H1 (cell line): ENCODE measurements around the gene GPRC5D. TPM values are rescaled to one million over a fixed set of nuclear protein-coding genes. Genes with fewer than 3 reads are reported as not detected.

Experiments
- CTCF ChIA-PET: fragments of 300-600 bp; sonication (Branson Sonifier 250); formaldehyde crosslinking; loops from one replicate; lab custom pipeline; 2021; ENCODE audit not compliant: partially characterized antibody; lab: Charles Lee
- POLR2A ChIA-PET: fragments of 300-600 bp; sonication (Branson Sonifier 250); formaldehyde crosslinking; loops from one replicate; lab custom pipeline; 2021; ENCODE audit warnings: inconsistent platforms; ENCODE audit not compliant: partially characterized antibody; lab: Charles Lee
- DNase-seq, 2 experiments: peaks; one replicate each; pipeline versions ENCODE4 v3.0.0 to v3.0.0-alpha.2; 2010 to 2022; ENCODE audit warnings: low spot score in 2 of 2, low read depth in 1 of 2, mixed read lengths in 1 of 2
- FAIRE-seq: peaks from 2 replicates; lab custom pipeline; 2011; peaks lifted over from hg19 to GRCh38; lab: Jason Lieb, UNC
- H2AFZ ChIP-seq: 2 replicates; pipeline ENCODE4 v1.8.1; 2012; ENCODE audit warnings: low read length, inconsistent platforms
- H2AK5ac ChIP-seq: 2 replicates; pipeline ENCODE4 v1.6.1; 2013; ENCODE audit warnings: low read depth, low read length
- H2BK120ac ChIP-seq: replicated peaks from 2 replicates; pipeline ENCODE3; 2013; ENCODE audit warnings: low read depth, low read length, inconsistent platforms
- H2BK12ac ChIP-seq: 2 replicates; pipeline ENCODE4 v1.6.1; 2013; ENCODE audit warnings: low read depth, low read length
- H2BK15ac ChIP-seq: 2 replicates; pipeline ENCODE4 v1.6.1; 2013; ENCODE audit warnings: low read length
- H2BK20ac ChIP-seq: 2 replicates; pipeline ENCODE4 v1.6.1; 2013; ENCODE audit warnings: low read length
- H2BK5ac ChIP-seq: 2 replicates; pipeline ENCODE4 v1.6.1; 2013; ENCODE audit warnings: low read depth, low read length
- H3K14ac ChIP-seq: 2 replicates; pipeline ENCODE4 v1.6.1; 2013; ENCODE audit warnings: inconsistent platforms; ENCODE audit not compliant: insufficient read length
- H3K18ac ChIP-seq: 2 replicates; pipeline ENCODE4 v1.6.1; 2013; ENCODE audit warnings: low read length; ENCODE audit errors: extremely low read depth
- H3K23ac ChIP-seq: 2 replicates; pipeline ENCODE4 v1.6.1; 2013; ENCODE audit warnings: inconsistent platforms; ENCODE audit not compliant: insufficient read length
- H3K23me2 ChIP-seq: 2 replicates; pipeline ENCODE4 v1.6.1; 2013; ENCODE audit warnings: low read depth, low read length
- H3K27ac ChIP-seq: 2 replicates; pipeline ENCODE4 v1.6.1; 2011; ENCODE audit warnings: low read depth, low read length, inconsistent platforms
- H3K27me3 ChIP-seq, 4 experiments: replicated peaks in 1 of 4; 1 replicate in 1 of 4; 2 replicates in 3 of 4; pipeline versions ENCODE4 v1.6.1 to v1.8.1; 2011 to 2013; ENCODE audit warnings: low read length in 3 of 4, mild to moderate bottlenecking in 3 of 4, inconsistent platforms in 2 of 4, mixed read lengths in 2 of 4, moderate library complexity in 1 of 4; ENCODE audit not compliant: control insufficient read depth in 3 of 4, insufficient read depth in 3 of 4; ENCODE audit errors: extremely low read depth in 1 of 4
- H3K36me3 ChIP-seq, 4 experiments: 2 replicates each; pipeline versions ENCODE4 v1.6.1 to v1.8.1; 2011 to 2013; ENCODE audit warnings: mild to moderate bottlenecking in 4 of 4, low read length in 3 of 4, moderate library complexity in 2 of 4, control low read depth in 1 of 4, inconsistent platforms in 1 of 4; ENCODE audit not compliant: insufficient read depth in 4 of 4, control insufficient read depth in 2 of 4
- H3K4ac ChIP-seq: replicated peaks from 2 replicates; pipeline ENCODE3; 2013; ENCODE audit warnings: low read length, low read depth, mixed read lengths, inconsistent platforms; ENCODE audit not compliant: insufficient read length
- H3K4me1 ChIP-seq, 4 experiments: replicated peaks in 1 of 4; 1 replicate in 1 of 4; 2 replicates in 3 of 4; pipeline versions ENCODE4 v1.6.1 to v1.8.1; 2011 to 2013; ENCODE audit warnings: low read length in 3 of 4, inconsistent platforms in 2 of 4, mixed read lengths in 1 of 4; ENCODE audit not compliant: insufficient read depth in 4 of 4, control insufficient read depth in 3 of 4
- H3K4me2 ChIP-seq, 2 experiments: 2 replicates each; pipeline versions ENCODE4 v1.6.1 to v1.8.1; 2011 to 2013; ENCODE audit warnings: low read depth in 2 of 2, low read length in 2 of 2, control low read depth in 1 of 2, inconsistent platforms in 1 of 2, mild to moderate bottlenecking in 1 of 2; ENCODE audit not compliant: insufficient read depth in 1 of 2
- H3K4me3 ChIP-seq, 4 experiments: fragments of 200-600, 300-600 bp in 1 of 4; sonication (generic), shearing (Covaris generic), sonication (Bioruptor Twin) in 1 of 4; 2 replicates each; pipeline versions ENCODE4 v1.5.1 to v1.8.1; 2011 to 2016; ENCODE audit warnings: low read length in 4 of 4, low read depth in 3 of 4, control low read depth in 2 of 4, inconsistent platforms in 2 of 4, mild to moderate bottlenecking in 2 of 4, mixed read lengths in 1 of 4, moderate library complexity in 1 of 4; ENCODE audit not compliant: insufficient read depth in 2 of 4; ENCODE audit errors: extremely low read depth in 1 of 4
- H3K56ac ChIP-seq: replicated peaks from 2 replicates; pipeline ENCODE3; 2013; ENCODE audit warnings: low read depth, mild to moderate bottlenecking, mixed read lengths, low read length, inconsistent platforms; ENCODE audit not compliant: insufficient read length
- H3K79me1 ChIP-seq: 2 replicates; pipeline ENCODE4 v1.6.1; 2013; ENCODE audit warnings: low read depth, low read length, control low read depth
- H3K79me2 ChIP-seq, 2 experiments: 2 replicates each; pipeline versions ENCODE4 v1.6.1 to v1.8.1; 2012 to 2013; ENCODE audit warnings: low read length in 2 of 2, mild to moderate bottlenecking in 2 of 2, inconsistent platforms in 1 of 2; ENCODE audit not compliant: insufficient read depth in 2 of 2, control insufficient read depth in 1 of 2
- H3K9ac ChIP-seq, 4 experiments: replicated peaks in 1 of 4; 1 replicate in 1 of 4; 2 replicates in 3 of 4; pipeline versions ENCODE4 v1.6.1 to v1.8.1; 2011 to 2013; ENCODE audit warnings: low read depth in 3 of 4, low read length in 3 of 4, control low read depth in 2 of 4, mild to moderate bottlenecking in 2 of 4, moderate library complexity in 2 of 4, inconsistent platforms in 1 of 4; ENCODE audit errors: extremely low read depth in 1 of 4
- H3K9me3 ChIP-seq, 2 experiments: 2 replicates each; pipeline versions ENCODE4 v1.6.1 to v1.8.1; 2012 to 2013; ENCODE audit warnings: mild to moderate bottlenecking in 2 of 2, moderate library complexity in 2 of 2, control low read depth in 1 of 2, inconsistent platforms in 1 of 2, low read depth in 1 of 2, low read length in 1 of 2, mixed read lengths in 1 of 2; ENCODE audit not compliant: insufficient read depth in 2 of 2
- H4K20me1 ChIP-seq, 2 experiments: replicated peaks in 1 of 2; 2 replicates each; pipeline versions ENCODE3 to v1.8.1; 2011 to 2013; ENCODE audit warnings: inconsistent platforms in 2 of 2, low read length in 2 of 2, mild to moderate bottlenecking in 1 of 2; ENCODE audit not compliant: insufficient read depth in 2 of 2, control insufficient read depth in 1 of 2
- H4K5ac ChIP-seq: 2 replicates; pipeline ENCODE4 v1.6.1; 2013; ENCODE audit warnings: low read length, low read depth, mixed read lengths, inconsistent platforms; ENCODE audit not compliant: insufficient read length
- H4K8ac ChIP-seq: 2 replicates; pipeline ENCODE4 v1.8.0; 2013; ENCODE audit warnings: mild to moderate bottlenecking, moderate library complexity, low read length, inconsistent platforms; ENCODE audit not compliant: insufficient read depth; ENCODE audit errors: extremely low read depth
- H4K91ac ChIP-seq: replicated peaks from 2 replicates; pipeline ENCODE3; 2013; ENCODE audit warnings: low read length, mixed read lengths, inconsistent platforms; ENCODE audit not compliant: insufficient read length
- CBX8 ChIP-seq: fragments of 300-800, 300-1000 bp; sonication (generic); IDR thresholded peaks from 2 replicates; pipeline ENCODE4 v1.7.1; 2016; ENCODE audit warnings: low read depth, low read length, borderline replicate concordance
- HDAC2 ChIP-seq, 2 experiments: fragments of 300-600 bp in 1 of 2; sonication (generic) in 1 of 2; IDR thresholded peaks; 2 replicates each; pipeline ENCODE4 v1.6.1; 2011 to 2012; ENCODE audit warnings: low read depth in 2 of 2, low read length in 2 of 2, mild to moderate bottlenecking in 2 of 2, moderate library complexity in 2 of 2, borderline replicate concordance in 1 of 2, inconsistent platforms in 1 of 2
- RFX5 ChIP-seq: IDR thresholded peaks from 2 replicates; pipeline ENCODE4 v1.6.1; 2011; ENCODE audit warnings: low read depth, low read length, improper control_type of control experiment, borderline replicate concordance
- RNF2 ChIP-seq: fragments of 200-900, 300-1000 bp; sonication (generic); IDR thresholded peaks from 2 replicates; pipeline ENCODE4 v1.7.1; 2016; ENCODE audit warnings: borderline replicate concordance, low read depth, mild to moderate bottlenecking, antibody characterized with exemption, low read length; ENCODE audit not compliant: poor library complexity, severe bottlenecking; ENCODE audit errors: missing control alignments
- SIN3A ChIP-seq, 2 experiments: IDR thresholded peaks in 1 of 2; conservative IDR thresholded peaks in 1 of 2; 2 replicates each; pipeline ENCODE4 v1.6.1; 2011 to 2012; ENCODE audit warnings: low read length in 2 of 2, improper control_type of control experiment in 1 of 2, low read depth in 1 of 2, mild to moderate bottlenecking in 1 of 2
- SIRT6 ChIP-seq: IDR thresholded peaks from one replicate; pipeline ENCODE4 v1.7.1; 2012; ENCODE audit warnings: low read length, inconsistent platforms
- TBP ChIP-seq: IDR thresholded peaks from 2 replicates; pipeline ENCODE4 v1.6.1; 2011; ENCODE audit warnings: low read depth, low read length, improper control_type of control experiment
- USF2 ChIP-seq: IDR thresholded peaks from 2 replicates; pipeline ENCODE4 v1.6.1; 2011; ENCODE audit warnings: low read length, improper control_type of control experiment
- WGBS, 2 experiments: shearing (Covaris generic) in 1 of 2; methylation state at CpG; one replicate each; pipeline versions ENCODE4 v1.1.6 to v1.1.7; 2013 to 2015; ENCODE audit warnings: low lambda C conversion rate in 2 of 2, mixed read lengths in 2 of 2, inconsistent platforms in 1 of 2, low coverage in 1 of 2, missing lambda C conversion rate in 1 of 2; ENCODE audit not compliant: insufficient replicate concordance in 2 of 2, insufficient coverage in 1 of 2, insufficient read length in 1 of 2; ENCODE audit errors: extremely low coverage in 1 of 2, missing lambda C conversion rate in 1 of 2; 5-methylcytosine and 5-hydroxymethylcytosine counted together
- polyA plus RNA-seq, 7 experiments: library from polyadenylated mRNA; depleted of rRNA in 3 of 7; stranded (reverse) in 5 of 7; unstranded in 2 of 7; fragments of >200 nt in 5 of 7; fragments of 200-250 nt in 2 of 7; gene quantifications; 1 replicate in 5 of 7; 2 replicates in 1 of 7; 4 replicates in 1 of 7; pipeline versions ENCODE4 v1.2.1 to v1.2.3, GENCODE V29; 2011 to 2013; ENCODE audit warnings: missing spikeins in 2 of 7, mixed read lengths in 2 of 7
- total RNA-seq: library from RNA; stranded (reverse); fragmentation: NEBNext Ultra II Directional; extraction: Animal tissue kit (Norgen Biotek cat#: 25700); gene quantifications from 2 replicates; pipeline ENCODE4 v1.2.1, GENCODE V29; 2021

Gene GPRC5D
- total and polyA plus RNA-seq, 2 of the 8 experiments (the other 6 are each of a cell fraction or from before 2014, with no cell fraction given), result 0.45 TPM; not detected in 1

GRCh38 chr12:12903642-12904609 lies 48.0 kb downstream of the GPRC5D start:
- Histone ChIP-seq H2BK120ac (no peak overlapping the region), H3K4ac (no peak overlapping the region), H2BK20ac (no peak overlapping the region), H3K79me2 (no peaks in the 10 kb centered on the region), H3K4me3 (no peak overlapping the region), H3K9ac (no peak overlapping the region), H2AFZ (0 out of 2 replicates have a peak overlapping the region, but pooled peaks have one; percentile 8), H2BK12ac (no peak overlapping the region), H4K8ac (no peak overlapping the region), H3K4me2 (no peak overlapping the region), H3K56ac (no peak overlapping the region), H3K14ac (no peak overlapping the region), H3K23me2 (no peaks in the 10 kb centered on the region), H3K4me1 (no peaks in the 10 kb centered on the region), H3K27ac (no peak overlapping the region), H4K20me1 (no peaks in the 10 kb centered on the region), H2AK5ac (no peak overlapping the region), H3K18ac (no peak overlapping the region), H2BK5ac (no peak overlapping the region), H2BK15ac (0 out of 2 replicates have a peak overlapping the region, but pooled peaks have one; percentile 13), H4K5ac (no peak overlapping the region), H3K79me1 (no peaks in the 10 kb centered on the region; the same call in 1 of the 2 replicates), H3K9me3 (no peaks in the 10 kb centered on the region), H3K23ac (no peak overlapping the region), H4K91ac (no peak overlapping the region), H3K27me3 (no peaks in the 10 kb centered on the region; a peak in 1 of 7 replicates), H3K36me3 (no peaks in the 10 kb centered on the region; a peak in 1 of 8 replicates)
- ChIA-PET CTCF (no interaction called here), POLR2A (no interaction called here)
- no peak for DNase-seq
- 85% methylated on average over 14 of the region's 14 CpGs; no CpG with 5 or more reads in 1 of the 2 experiments for WGBS, 2 experiments
- FAIRE-seq, result no peak
- no peak for TF ChIP-seq RFX5
- no peak for TF ChIP-seq USF2
- TF ChIP-seq SIRT6, result no peak
- no peak for TF ChIP-seq RNF2
- TF ChIP-seq SIN3A (conservative IDR thresholded peaks at IDR 0.05 in 1 of 2, IDR thresholded peaks at IDR 0.05 in 1 of 2; ENCODE audit: low read depth in 1 of 2, low read length in 2 of 2), result no peak
- no peak for TF ChIP-seq TBP
- TF ChIP-seq HDAC2 (IDR thresholded peaks at IDR 0.05; ENCODE audit: borderline replicate concordance in 1 of 2, low read depth in 2 of 2, low read length in 2 of 2), result no peak
- TF ChIP-seq CBX8, result no peak
